ENCODE data around the gene ACTR3C.

DNA sequence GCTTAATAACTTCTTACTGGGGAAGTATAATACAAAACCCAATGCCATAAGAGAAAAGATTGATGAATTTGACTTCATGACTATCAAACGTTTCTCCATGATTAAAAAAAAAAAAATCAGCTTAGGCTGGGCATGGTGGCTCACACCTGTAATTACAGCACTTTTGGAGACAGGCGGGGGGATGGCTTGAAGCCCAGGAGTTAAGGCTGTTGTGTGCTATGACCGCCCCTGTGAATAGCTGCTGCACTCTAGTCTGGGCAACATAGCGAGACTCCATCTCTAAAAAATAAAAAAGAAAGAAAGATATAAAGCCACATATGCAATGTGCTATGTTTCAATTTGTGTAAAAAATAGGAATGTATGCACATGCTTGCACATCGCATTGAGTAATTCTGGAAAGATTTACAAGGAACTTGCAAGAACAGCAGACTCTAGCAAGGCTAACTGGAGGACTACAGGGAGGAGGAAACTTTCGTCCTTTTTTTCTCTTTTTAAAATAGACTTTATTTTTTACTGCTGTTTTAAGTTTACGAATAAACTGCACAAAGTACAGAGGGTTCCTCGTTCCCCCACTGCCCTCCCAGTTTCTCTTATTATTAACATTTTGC is 28.3 kb upstream of the ACTR3C start:
- TF ChIP-seq, protein P1, sequence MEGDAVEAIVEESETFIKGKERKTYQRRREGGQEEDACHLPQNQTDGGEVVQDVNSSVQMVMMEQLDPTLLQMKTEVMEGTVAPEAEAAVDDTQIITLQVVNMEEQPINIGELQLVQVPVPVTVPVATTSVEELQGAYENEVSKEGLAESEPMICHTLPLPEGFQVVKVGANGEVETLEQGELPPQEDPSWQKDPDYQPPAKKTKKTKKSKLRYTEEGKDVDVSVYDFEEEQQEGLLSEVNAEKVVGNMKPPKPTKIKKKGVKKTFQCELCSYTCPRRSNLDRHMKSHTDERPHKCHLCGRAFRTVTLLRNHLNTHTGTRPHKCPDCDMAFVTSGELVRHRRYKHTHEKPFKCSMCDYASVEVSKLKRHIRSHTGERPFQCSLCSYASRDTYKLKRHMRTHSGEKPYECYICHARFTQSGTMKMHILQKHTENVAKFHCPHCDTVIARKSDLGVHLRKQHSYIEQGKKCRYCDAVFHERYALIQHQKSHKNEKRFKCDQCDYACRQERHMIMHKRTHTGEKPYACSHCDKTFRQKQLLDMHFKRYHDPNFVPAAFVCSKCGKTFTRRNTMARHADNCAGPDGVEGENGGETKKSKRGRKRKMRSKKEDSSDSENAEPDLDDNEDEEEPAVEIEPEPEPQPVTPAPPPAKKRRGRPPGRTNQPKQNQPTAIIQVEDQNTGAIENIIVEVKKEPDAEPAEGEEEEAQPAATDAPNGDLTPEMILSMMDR (IDR thresholded peaks at IDR 0.05; ENCODE audit: insufficient read depth, low read length, poor library complexity, severe bottlenecking), result no peak
- no peak for TF ChIP-seq EZH2phosphoT487 (conservative IDR thresholded peaks at IDR 0.05; ENCODE audit: low read length)

All from SU-DHL-6 (cell line).